ENCODE measurements around the gene MARS1.

DNA sequence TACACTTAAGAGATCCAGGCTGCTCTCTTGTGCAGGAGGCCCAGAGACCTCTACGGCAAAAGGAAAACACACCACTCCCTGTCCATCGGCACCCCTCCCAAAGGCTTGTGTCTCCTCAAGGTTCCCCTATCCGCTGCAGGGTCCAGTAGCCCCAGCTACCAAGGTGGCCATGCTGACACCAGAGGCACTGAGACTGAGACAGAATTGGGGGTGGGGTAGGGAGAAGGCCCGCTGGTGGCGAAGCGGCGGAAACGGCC is 31.9 kb downstream of the MARS1 start:
- TF ChIP-seq, protein P1, sequence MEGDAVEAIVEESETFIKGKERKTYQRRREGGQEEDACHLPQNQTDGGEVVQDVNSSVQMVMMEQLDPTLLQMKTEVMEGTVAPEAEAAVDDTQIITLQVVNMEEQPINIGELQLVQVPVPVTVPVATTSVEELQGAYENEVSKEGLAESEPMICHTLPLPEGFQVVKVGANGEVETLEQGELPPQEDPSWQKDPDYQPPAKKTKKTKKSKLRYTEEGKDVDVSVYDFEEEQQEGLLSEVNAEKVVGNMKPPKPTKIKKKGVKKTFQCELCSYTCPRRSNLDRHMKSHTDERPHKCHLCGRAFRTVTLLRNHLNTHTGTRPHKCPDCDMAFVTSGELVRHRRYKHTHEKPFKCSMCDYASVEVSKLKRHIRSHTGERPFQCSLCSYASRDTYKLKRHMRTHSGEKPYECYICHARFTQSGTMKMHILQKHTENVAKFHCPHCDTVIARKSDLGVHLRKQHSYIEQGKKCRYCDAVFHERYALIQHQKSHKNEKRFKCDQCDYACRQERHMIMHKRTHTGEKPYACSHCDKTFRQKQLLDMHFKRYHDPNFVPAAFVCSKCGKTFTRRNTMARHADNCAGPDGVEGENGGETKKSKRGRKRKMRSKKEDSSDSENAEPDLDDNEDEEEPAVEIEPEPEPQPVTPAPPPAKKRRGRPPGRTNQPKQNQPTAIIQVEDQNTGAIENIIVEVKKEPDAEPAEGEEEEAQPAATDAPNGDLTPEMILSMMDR (IDR thresholded peaks at IDR 0.05): peak in 1 of 6 experiments; percentile 9
- no peak for TF ChIP-seq POLR2A (IDR thresholded peaks at IDR 0.05)
